HCT116 (cell line): Measurements from ENCODE around the gene ECE2. TPM values are rescaled to one million over a fixed set of nuclear protein-coding genes. Genes with fewer than 3 reads are reported as not detected.
A peak's percentile ranks its signal among the peaks of the same experiment; 100 is the strongest.

Experiments used
- ATAC-seq: fragments of 200-7000 bp; cut with Tn5 transposase; 2 replicates; pipeline ENCODE4 v1.9.1; 2020; ENCODE audit warnings: mild to moderate bottlenecking, moderate library complexity
- BruUV-seq: library from RNA; stranded (reverse); fragments of 400-500 nt; replicated peaks from 2 replicates; lab custom pipeline; 2021; lab: Mats Ljungman, UMichigan
- CTCF ChIA-PET: fragments of 300-600 bp; sonication (Branson Sonifier 250); formaldehyde crosslinking; loops from one replicate; lab custom pipeline; 2021; ENCODE audit warnings: antibody characterized with exemption; lab: Charles Lee
- POLR2A ChIA-PET: fragments of 300-600, 350-600 bp; sonication (Branson Sonifier 250); formaldehyde crosslinking; loops from one replicate; lab custom pipeline; 2021; ENCODE audit warnings: antibody characterized with exemption; lab: Charles Lee
- RAD21 ChIA-PET, 2 experiments: fragments of 300-600 bp; sonication (Branson Sonifier 250); formaldehyde crosslinking; loops; one replicate each; lab custom pipeline; 2023; ENCODE audit warnings: low total read pairs in 2 of 2; ENCODE audit not compliant: uncharacterized antibody in 2 of 2, unreplicated experiment in 2 of 2, low non-redundant PET in 1 of 2; lab: Charles Lee
- DNase-seq: peaks from one replicate; pipeline ENCODE4 v3.0.0-alpha.2; 2010; ENCODE audit warnings: low read depth, low spot score
- H2AFZ ChIP-seq: fragments of 200-600 bp; shearing (Covaris generic), sonication (generic); 2 replicates; pipeline ENCODE4 v1.6.1; 2017; ENCODE audit warnings: low read depth, mixed run types, mixed read lengths, antibody characterized with exemption, low read length; ENCODE audit not compliant: poor library complexity, severe bottlenecking
- H3K27ac ChIP-seq: 2 replicates; pipeline ENCODE4 v1.5.1; 2012; ENCODE audit warnings: low read depth, low read length
- H3K27me3 ChIP-seq: fragments of 200-600 bp; sonication (generic); 2 replicates; pipeline ENCODE4 v1.6.1; 2016; ENCODE audit warnings: mixed run types, low read length, mixed read lengths; ENCODE audit not compliant: insufficient read depth
- H3K36me3 ChIP-seq, 2 experiments: fragments of 200-500 bp in 1 of 2; fragments of 200-600 bp in 1 of 2; sonication (Bioruptor generic) in 1 of 2; sonication (generic) in 1 of 2; 2 replicates each; pipeline versions ENCODE4 v1.5.1 to v1.6.1; 2014 to 2016; ENCODE audit warnings: low read length in 2 of 2, inconsistent platforms in 1 of 2, mixed read lengths in 1 of 2, mixed run types in 1 of 2; ENCODE audit not compliant: insufficient read depth in 2 of 2, control insufficient read depth in 1 of 2
- H3K4me1 ChIP-seq, 2 experiments: fragments of 200-600 bp in 1 of 2; sonication (generic) in 1 of 2; 2 replicates each; pipeline versions ENCODE4 v1.5.1 to v1.6.1; 2012 to 2017; ENCODE audit warnings: low read length in 2 of 2, inconsistent platforms in 1 of 2, mild to moderate bottlenecking in 1 of 2, mixed read lengths in 1 of 2, mixed run types in 1 of 2, moderate library complexity in 1 of 2; ENCODE audit not compliant: insufficient read depth in 2 of 2, control insufficient read depth in 1 of 2
- H3K4me2 ChIP-seq: fragments of 200-600 bp; sonication (generic); 2 replicates; pipeline ENCODE4 v1.6.1; 2017; ENCODE audit warnings: mixed run types, low read length, mixed read lengths
- H3K4me3 ChIP-seq, 2 experiments: fragments of 200-600 bp in 1 of 2; sonication (generic) in 1 of 2; replicated peaks in 1 of 2; 2 replicates each; pipeline ENCODE4 v1.5.1; 2011 to 2016; ENCODE audit warnings: low read length in 2 of 2, control low read depth in 1 of 2, low read depth in 1 of 2, mild to moderate bottlenecking in 1 of 2, mixed read lengths in 1 of 2, mixed run types in 1 of 2
- H3K79me2 ChIP-seq: fragments of 200-600 bp; sonication (generic); 2 replicates; pipeline ENCODE4 v1.6.1; 2017; ENCODE audit warnings: mild to moderate bottlenecking, mixed run types, low read length, moderate library complexity, mixed read lengths; ENCODE audit not compliant: insufficient read depth
- H3K9ac ChIP-seq: fragments of 200-600 bp; sonication (generic); 2 replicates; pipeline ENCODE4 v1.6.1; 2016; ENCODE audit warnings: low read length, mixed read lengths
- H3K9me2 ChIP-seq: fragments of 200-600 bp; sonication (generic), shearing (Covaris generic); 2 replicates; pipeline ENCODE4 v1.6.1; 2017; ENCODE audit warnings: mixed run types, mild to moderate bottlenecking, moderate library complexity; ENCODE audit not compliant: insufficient read depth
- H3K9me3 ChIP-seq, 2 experiments: fragments of 200-500 bp in 1 of 2; fragments of 200-600 bp in 1 of 2; sonication (Bioruptor generic) in 1 of 2; sonication (generic) in 1 of 2; 2 replicates each; pipeline ENCODE4 v1.6.1; 2014 to 2017; ENCODE audit warnings: low read length in 2 of 2, mixed read lengths in 2 of 2, inconsistent platforms in 1 of 2, low read depth in 1 of 2, mild to moderate bottlenecking in 1 of 2, mixed run types in 1 of 2, moderate library complexity in 1 of 2; ENCODE audit not compliant: control insufficient read depth in 1 of 2, insufficient read depth in 1 of 2
- H4K20me1 ChIP-seq: fragments of 200-600 bp; sonication (generic), shearing (Covaris generic); 2 replicates; pipeline ENCODE4 v1.6.1; 2017; ENCODE audit warnings: mixed run types, mild to moderate bottlenecking, moderate library complexity; ENCODE audit not compliant: insufficient read depth
- CBX3 ChIP-seq: IDR thresholded peaks from 2 replicates; pipeline ENCODE4 v1.6.1; 2012; ENCODE audit warnings: low read depth
- ELF1 ChIP-seq: IDR thresholded peaks from 2 replicates; pipeline ENCODE4 v1.6.1; 2012; ENCODE audit warnings: low read depth, borderline replicate concordance
- FOSL1 ChIP-seq: IDR thresholded peaks from 2 replicates; pipeline ENCODE4 v1.6.1; 2012; ENCODE audit warnings: low read depth
- JUND ChIP-seq: IDR thresholded peaks from 2 replicates; pipeline ENCODE4 v1.6.1; 2012
- POLR2AphosphoS5 ChIP-seq: IDR thresholded peaks from 2 replicates; pipeline ENCODE4 v1.6.1; 2011; ENCODE audit warnings: mild to moderate bottlenecking, low read depth, low read length, moderate library complexity
- RAD21 ChIP-seq: IDR thresholded peaks from 2 replicates; pipeline ENCODE4 v1.6.1; 2012; ENCODE audit warnings: low read depth, mild to moderate bottlenecking
- YY1 ChIP-seq: IDR thresholded peaks from 2 replicates; pipeline ENCODE4 v1.6.1; 2011; ENCODE audit warnings: low read length, low read depth, moderate library complexity, mild to moderate bottlenecking; ENCODE audit not compliant: insufficient replicate concordance; ENCODE audit errors: extremely low read depth
- intact Hi-C: fragments of 100-400 bp; cut with micrococcal nuclease; formaldehyde crosslinking; loops from 2 replicates; pipeline ENCODE4 v1.10.0; 2022
- total RNA-seq: library from RNA; stranded (reverse); gene quantifications from one replicate; pipeline ENCODE4 v1.2.1, GENCODE V29; 2021; ENCODE audit not compliant: unreplicated experiment
- TF ChIP-seq, protein P1 (sequence below): IDR thresholded peaks from 2 replicates; pipeline ENCODE4 v1.6.1; 2011; ENCODE audit warnings: mild to moderate bottlenecking, low read length, moderate library complexity; ENCODE audit not compliant: insufficient replicate concordance; ENCODE audit errors: extremely low read depth
- TF ChIP-seq, protein P2 (sequence below): IDR thresholded peaks from 2 replicates; pipeline ENCODE4 v1.6.1; 2012
- TF ChIP-seq, protein P3 (sequence below), 3 experiments: fragments of 200-600 bp in 1 of 3; sonication (generic) in 1 of 3; IDR thresholded peaks in 2 of 3; conservative IDR thresholded peaks in 1 of 3; 2 replicates each; pipeline ENCODE4 v1.5.1; 2012 to 2017; ENCODE audit warnings: low read depth in 2 of 3, low read length in 2 of 3, antibody characterized with exemption in 1 of 3, borderline replicate concordance in 1 of 3, control low read depth in 1 of 3, mild to moderate bottlenecking in 1 of 3, mixed read lengths in 1 of 3, mixed run types in 1 of 3, moderate library complexity in 1 of 3; ENCODE audit not compliant: insufficient read depth in 1 of 3

ECE2 gene
- total RNA-seq, 1 experiment from 2014 or later = not detected

DNA sequence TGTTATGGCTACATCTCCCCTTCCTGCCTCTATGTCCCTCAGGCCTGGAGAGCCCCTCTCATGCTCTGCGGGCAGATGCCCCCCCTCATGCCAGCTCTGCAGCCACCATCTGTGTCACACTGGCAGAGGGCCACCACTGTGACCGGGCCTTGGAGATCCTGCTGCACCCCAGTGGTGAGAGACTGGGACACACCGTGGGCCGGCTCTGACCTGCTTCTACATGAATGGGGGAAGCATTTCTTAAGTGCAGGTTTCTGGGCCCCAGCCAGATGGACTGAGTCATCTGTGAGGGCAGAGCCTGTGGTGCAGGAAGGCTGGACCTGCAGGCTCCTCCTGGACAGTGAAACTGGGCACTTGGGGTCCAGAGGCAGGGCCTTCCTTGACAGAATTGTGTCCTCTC lies 41.6 kb upstream of the ECE2 start:
- Histone ChIP-seq H3K27ac (peak overlapping the region; percentile 23; the same call in 1 of the 2 replicates), H3K4me1 (peaks cover 12 to 26% of the 10 kb centered on the region in 2 experiments), H3K9me3 (no peaks in the 10 kb centered on the region), H4K20me1 (no peaks in the 10 kb centered on the region), H3K9me2 (no peaks in the 10 kb centered on the region), H3K4me2 (peak overlapping the region; percentile 70), H2AFZ (no peak overlapping the region), H3K79me2 (no peaks in the 10 kb centered on the region), H3K36me3 (no peaks in the 10 kb centered on the region), H3K4me3 (no peak overlapping the region), H3K9ac (peak overlapping the region; percentile 28; the same call in 1 of the 2 replicates), H3K27me3 (no peaks in the 10 kb centered on the region)
- ATAC-seq (peak; percentile 76), DNase-seq (peak; percentile 85)
- POLR2A ChIA-PET = no interaction called here
- CTCF ChIA-PET = no interaction called here
- TF ChIP-seq FOSL1 (peak; percentile 64; the same call in 1 of the 2 replicates), JUND (peak; percentile 76), POLR2AphosphoS5 (peak; percentile 73), ELF1 (no peak), CBX3 (no peak; the same call in 1 of the 2 replicates), YY1 (peak; percentile 32), RAD21 (peak; percentile 54)
- TF ChIP-seq, protein P1, sequence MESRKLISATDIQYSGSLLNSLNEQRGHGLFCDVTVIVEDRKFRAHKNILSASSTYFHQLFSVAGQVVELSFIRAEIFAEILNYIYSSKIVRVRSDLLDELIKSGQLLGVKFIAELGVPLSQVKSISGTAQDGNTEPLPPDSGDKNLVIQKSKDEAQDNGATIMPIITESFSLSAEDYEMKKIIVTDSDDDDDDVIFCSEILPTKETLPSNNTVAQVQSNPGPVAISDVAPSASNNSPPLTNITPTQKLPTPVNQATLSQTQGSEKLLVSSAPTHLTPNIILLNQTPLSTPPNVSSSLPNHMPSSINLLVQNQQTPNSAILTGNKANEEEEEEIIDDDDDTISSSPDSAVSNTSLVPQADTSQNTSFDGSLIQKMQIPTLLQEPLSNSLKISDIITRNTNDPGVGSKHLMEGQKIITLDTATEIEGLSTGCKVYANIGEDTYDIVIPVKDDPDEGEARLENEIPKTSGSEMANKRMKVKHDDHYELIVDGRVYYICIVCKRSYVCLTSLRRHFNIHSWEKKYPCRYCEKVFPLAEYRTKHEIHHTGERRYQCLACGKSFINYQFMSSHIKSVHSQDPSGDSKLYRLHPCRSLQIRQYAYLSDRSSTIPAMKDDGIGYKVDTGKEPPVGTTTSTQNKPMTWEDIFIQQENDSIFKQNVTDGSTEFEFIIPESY = peak; percentile 60
- TF ChIP-seq, protein P2, sequence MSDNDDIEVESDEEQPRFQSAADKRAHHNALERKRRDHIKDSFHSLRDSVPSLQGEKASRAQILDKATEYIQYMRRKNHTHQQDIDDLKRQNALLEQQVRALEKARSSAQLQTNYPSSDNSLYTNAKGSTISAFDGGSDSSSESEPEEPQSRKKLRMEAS = no peak; the same call in 1 of the 2 replicates
- TF ChIP-seq, protein P3, sequence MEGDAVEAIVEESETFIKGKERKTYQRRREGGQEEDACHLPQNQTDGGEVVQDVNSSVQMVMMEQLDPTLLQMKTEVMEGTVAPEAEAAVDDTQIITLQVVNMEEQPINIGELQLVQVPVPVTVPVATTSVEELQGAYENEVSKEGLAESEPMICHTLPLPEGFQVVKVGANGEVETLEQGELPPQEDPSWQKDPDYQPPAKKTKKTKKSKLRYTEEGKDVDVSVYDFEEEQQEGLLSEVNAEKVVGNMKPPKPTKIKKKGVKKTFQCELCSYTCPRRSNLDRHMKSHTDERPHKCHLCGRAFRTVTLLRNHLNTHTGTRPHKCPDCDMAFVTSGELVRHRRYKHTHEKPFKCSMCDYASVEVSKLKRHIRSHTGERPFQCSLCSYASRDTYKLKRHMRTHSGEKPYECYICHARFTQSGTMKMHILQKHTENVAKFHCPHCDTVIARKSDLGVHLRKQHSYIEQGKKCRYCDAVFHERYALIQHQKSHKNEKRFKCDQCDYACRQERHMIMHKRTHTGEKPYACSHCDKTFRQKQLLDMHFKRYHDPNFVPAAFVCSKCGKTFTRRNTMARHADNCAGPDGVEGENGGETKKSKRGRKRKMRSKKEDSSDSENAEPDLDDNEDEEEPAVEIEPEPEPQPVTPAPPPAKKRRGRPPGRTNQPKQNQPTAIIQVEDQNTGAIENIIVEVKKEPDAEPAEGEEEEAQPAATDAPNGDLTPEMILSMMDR (IDR thresholded peaks at IDR 0.05 in 2 of 3, conservative IDR thresholded peaks at IDR 0.05 in 1 of 3; ENCODE audit: borderline replicate concordance in 1 of 3, insufficient read depth in 1 of 3, low read depth in 2 of 3, low read length in 2 of 3) = peak; percentile 35 to 47 (median 43); a peak in 5 of 6 replicates
- RAD21 ChIA-PET = interaction anchor here in 1 of 2 experiments (0.9 kb wide), 1 partner anchor 60 kb away, joined by 3 read pairs; no protein-coding TSS in a partner anchor
- no TSS peak for BruUV-seq
- intact Hi-C loops = no loop called here
